GM18526 (cell line): ENCODE measurements around the gene RBPMS2.

Experiments used
- POLR2A ChIP-seq: IDR thresholded peaks from 3 replicates; pipeline ENCODE4 v1.6.1; 2011; ENCODE audit not compliant: insufficient read length; ENCODE audit errors: extremely low read depth

Gene RBPMS2

GRCh38 chr15:64743691-64744090 is 31.7 kb downstream of the RBPMS2 start:
- TF ChIP-seq POLR2A, result no peak

GRCh38 chr15:64742921-64743320 is 32.5 kb downstream of the RBPMS2 start:
- TF ChIP-seq POLR2A, result no peak

- TF ChIP-seq POLR2A, result no peak
These were observed 33.0 kb downstream of the RBPMS2 start for GRCh38 chr15:64742385-64742784.

- no peak for TF ChIP-seq POLR2A
These were observed 34.8 kb downstream of the RBPMS2 start for GRCh38 chr15:64740311-64741170.

- no peak for TF ChIP-seq POLR2A
These were observed 35.7 kb downstream of the RBPMS2 start for GRCh38 chr15:64739577-64740143.

- TF ChIP-seq POLR2A, result no peak
These were observed 36.2 kb downstream of the RBPMS2 start for GRCh38 chr15:64739156-64739555.

- TF ChIP-seq POLR2A, result no peak
These were observed 36.9 kb downstream of the RBPMS2 start for GRCh38 chr15:64738226-64739095.

- TF ChIP-seq POLR2A, result no peak
These were observed 43.1 kb downstream of the RBPMS2 start for GRCh38 chr15:64732156-64732860.

GRCh38 chr15:64731805-64732151 is 43.6 kb downstream of the RBPMS2 start:
- no peak for TF ChIP-seq POLR2A

GRCh38 chr15:64731012-64731804 is 44.2 kb downstream of the RBPMS2 start:
- TF ChIP-seq POLR2A, result no peak

- no peak for TF ChIP-seq POLR2A
These were observed 45.2 kb downstream of the RBPMS2 start for GRCh38 chr15:64730151-64730550.

- no peak for TF ChIP-seq POLR2A
These were observed 55.2 kb downstream of the RBPMS2 start for GRCh38 chr15:64720188-64720587.

GRCh38 chr15:64717735-64718495 is 57.5 kb downstream of the RBPMS2 start:
- no peak for TF ChIP-seq POLR2A

- no peak for TF ChIP-seq POLR2A
These were observed 58.3 kb downstream of the RBPMS2 start for GRCh38 chr15:64717130-64717529.
